ENCODE results near the gene HNRNPK. TPM values are rescaled to one million over a fixed set of nuclear protein-coding genes. Genes with fewer than 3 reads are reported as not detected.

The HNRNPK gene
- polyA plus RNA-seq, 1 of the 3 experiments (the other 2 are of a cell fraction): 470 TPM

- Histone ChIP-seq H3K27ac (ENCODE audit: low read depth in 2 of 2, low read length in 1 of 2) (no peak overlapping the region), H3K4me1 (ENCODE audit: control insufficient read depth in 1 of 2, insufficient read depth in 2 of 2, low read depth in 1 of 2, low read length in 1 of 2) (no peaks in the 10 kb centered on the region; a peak in 3 of 4 replicates), H4K20me1 (ENCODE audit: insufficient read depth) (no peaks in the 10 kb centered on the region), H3K27me3 (ENCODE audit: insufficient read depth) (no peaks in the 10 kb centered on the region), H3K9me3 (no peaks in the 10 kb centered on the region), H3K36me3 (replicated peaks in 1 of 2; ENCODE audit: control insufficient read depth in 1 of 2, insufficient read depth in 2 of 2, low read length in 1 of 2) (peaks cover 0 to 7% of the 10 kb centered on the region in 2 experiments), H3K9ac (no peak overlapping the region), H3K4me3 (ENCODE audit: low read depth in 2 of 2, low read length in 1 of 2) (no peak overlapping the region), H3K79me2 (ENCODE audit: insufficient read depth) (peaks cover 94% of the 10 kb centered on the region), H2AFZ (ENCODE audit: low read depth) (no peak overlapping the region), H3K4me2 (no peak overlapping the region), H3F3A (replicated peaks; ENCODE audit: insufficient read depth) (no peaks in the 10 kb centered on the region), H3K9me2 (no peaks in the 10 kb centered on the region)
- DNase-seq: no peak
- TF ChIP-seq RFX5 (IDR thresholded peaks at IDR 0.05; ENCODE audit: low read length) (no peak), EP300 (IDR thresholded peaks at IDR 0.05; ENCODE audit: borderline replicate concordance in 1 of 2, low read depth in 1 of 2, low read length in 1 of 2) (no peak), NRF1 (IDR thresholded peaks at IDR 0.05; ENCODE audit: low read depth, low read length) (no peak)
- ChIA-PET CTCF (interaction anchor here (1.4 kb wide), 1 partner anchor 274 kb away, joined by 3 read pairs; no protein-coding TSS in a partner anchor), POLR2A (no interaction called here)
- WGBS (ENCODE audit: low lambda C conversion rate): 85% methylated on average over 11 of the region's 11 CpGs
Measured at GRCh38 chr9:83986765-83987401, 6.9 kb upstream of the HNRNPK start.

- Histone ChIP-seq H3K9me2 (no peaks in the 10 kb centered on the region), H3K4me3 (ENCODE audit: low read depth in 2 of 2, low read length in 1 of 2) (no peak overlapping the region), H2AFZ (ENCODE audit: low read depth) (no peak overlapping the region), H3F3A (replicated peaks; ENCODE audit: insufficient read depth) (no peaks in the 10 kb centered on the region), H4K20me1 (ENCODE audit: insufficient read depth) (no peaks in the 10 kb centered on the region), H3K36me3 (replicated peaks in 1 of 2; ENCODE audit: control insufficient read depth in 1 of 2, insufficient read depth in 2 of 2, low read length in 1 of 2) (peaks cover 0 to 7% of the 10 kb centered on the region in 2 experiments), H3K27me3 (ENCODE audit: insufficient read depth) (no peaks in the 10 kb centered on the region), H3K4me2 (no peak overlapping the region), H3K4me1 (ENCODE audit: control insufficient read depth in 1 of 2, insufficient read depth in 2 of 2, low read depth in 1 of 2, low read length in 1 of 2) (no peaks in the 10 kb centered on the region; a peak in 3 of 4 replicates), H3K9ac (no peak overlapping the region), H3K79me2 (ENCODE audit: insufficient read depth) (peaks cover 98% of the 10 kb centered on the region), H3K9me3 (no peaks in the 10 kb centered on the region), H3K27ac (ENCODE audit: low read depth in 2 of 2, low read length in 1 of 2) (no peak overlapping the region)
- TF ChIP-seq YY1 (IDR thresholded peaks at IDR 0.05; ENCODE audit: low read depth): no peak
- no peak for TF ChIP-seq MAX (IDR thresholded peaks at IDR 0.05; ENCODE audit: low read depth)
- TF ChIP-seq REST (IDR thresholded peaks at IDR 0.05; ENCODE audit: low read depth, low read length): no peak
- no peak for TF ChIP-seq ELF1 (IDR thresholded peaks at IDR 0.05)
- TF ChIP-seq NFIC (IDR thresholded peaks at IDR 0.05; ENCODE audit: borderline replicate concordance): no peak
- TF ChIP-seq TEAD4 (IDR thresholded peaks at IDR 0.05; ENCODE audit: borderline replicate concordance, insufficient read depth): no peak
- TF ChIP-seq PBX3 (IDR thresholded peaks at IDR 0.05): no peak
- 96% methylated on average over 3 of the region's 3 CpGs for WGBS (ENCODE audit: low lambda C conversion rate)
- POLR2A ChIA-PET: no interaction called here
- no peak for DNase-seq
- CTCF ChIA-PET: no interaction called here
Measured at GRCh38 chr9:83986195-83986594, 6.2 kb upstream of the HNRNPK start.

Data from SK-N-SH (cell line).